Hepatocyte (in vitro differentiated cells): ENCODE measurements around the gene PTPRM. TPM values are rescaled to one million over a fixed set of nuclear protein-coding genes. Genes with fewer than 3 reads are reported as not detected.

Experiments used
- DNase-seq: peaks from one replicate; pipeline ENCODE4 v3.0.0-alpha.2; 2016; ENCODE audit warnings: low spot score
- H2AFZ ChIP-seq: fragments of 200-600 bp; sonication (generic); 2 replicates; pipeline ENCODE4 v1.6.0; 2016; ENCODE audit warnings: antibody characterized with exemption, mild to moderate bottlenecking
- H3K27ac ChIP-seq: fragments of 200-600 bp; sonication (generic); 2 replicates; pipeline ENCODE4 v1.5.1; 2016; ENCODE audit warnings: mild to moderate bottlenecking
- H3K27me3 ChIP-seq: fragments of 200-600 bp; sonication (generic); 2 replicates; pipeline ENCODE4 v1.6.1; 2016
- H3K36me3 ChIP-seq: fragments of 200-600 bp; sonication (generic); replicated peaks from 2 replicates; pipeline ENCODE4 v1.5.1; 2016; ENCODE audit warnings: low read depth; ENCODE audit not compliant: insufficient read depth
- H3K4me1 ChIP-seq: fragments of 200-600 bp; sonication (generic); 2 replicates; pipeline ENCODE4 v1.5.1; 2016; ENCODE audit warnings: mild to moderate bottlenecking, moderate library complexity; ENCODE audit not compliant: insufficient read depth
- H3K4me2 ChIP-seq: fragments of 200-600 bp; sonication (generic); 2 replicates; pipeline ENCODE4 v1.6.0; 2016
- H3K4me3 ChIP-seq: fragments of 200-600 bp; sonication (generic); 2 replicates; pipeline ENCODE4 v1.5.1; 2016; ENCODE audit warnings: mild to moderate bottlenecking
- H3K79me2 ChIP-seq: fragments of 200-600 bp; sonication (generic); 2 replicates; pipeline ENCODE4 v1.6.0; 2017; ENCODE audit warnings: mild to moderate bottlenecking
- H3K9me2 ChIP-seq: fragments of 200-600 bp; sonication (generic); replicated peaks from 2 replicates; pipeline ENCODE4 v1.6.0; 2017; ENCODE audit warnings: mild to moderate bottlenecking; ENCODE audit not compliant: insufficient read depth
- H3K9me3 ChIP-seq: fragments of 200-600 bp; sonication (generic); 2 replicates; pipeline ENCODE4 v1.5.1; 2016; ENCODE audit warnings: low read depth, mild to moderate bottlenecking
- H4K20me1 ChIP-seq: fragments of 200-600 bp; sonication (generic); 2 replicates; pipeline ENCODE4 v1.6.0; 2016; ENCODE audit warnings: mild to moderate bottlenecking; ENCODE audit not compliant: insufficient read depth, poor library complexity, severe bottlenecking
- CTCF ChIP-seq: fragments of 200-600 bp; sonication (generic); IDR thresholded peaks from 2 replicates; pipeline ENCODE4 v1.5.1; 2016; ENCODE audit warnings: antibody characterized with exemption, mild to moderate bottlenecking; ENCODE audit not compliant: poor library complexity
- EZH2 ChIP-seq: fragments of 200-600 bp; sonication (generic); IDR thresholded peaks from 2 replicates; pipeline ENCODE4 v1.6.1; 2016; ENCODE audit warnings: antibody characterized with exemption, mild to moderate bottlenecking, borderline replicate concordance
- EZH2phosphoT487 ChIP-seq: fragments of 200-600 bp; sonication (generic); IDR thresholded peaks from one replicate; pipeline ENCODE4 v1.6.1; 2018; ENCODE audit warnings: antibody characterized with exemption, mild to moderate bottlenecking, low read depth, moderate library complexity; ENCODE audit not compliant: unreplicated experiment, severe bottlenecking
- WGBS: methylation state at CpG from one replicate; pipeline ENCODE4 v1.1.6; 2016; ENCODE audit warnings: low lambda C conversion rate; ENCODE audit errors: missing lambda C conversion rate; 5-methylcytosine and 5-hydroxymethylcytosine counted together
- polyA plus RNA-seq: library from polyadenylated mRNA; unstranded; fragments of >200 nt; fragmentation: Nextera tagmentation; extraction: Ambion mirVana; gene quantifications from 2 replicates; pipeline ENCODE4 v1.2.1, GENCODE V29; 2016
- total RNA-seq: library from RNA; depleted of rRNA; stranded (reverse); fragments of >200 nt; gene quantifications from 2 replicates; pipeline ENCODE4 v1.2.3, GENCODE V29; 2014

PTPRM gene
- total and polyA plus RNA-seq, 2 experiments from 2014 or later = 26.1 to 47.4 TPM

- Histone ChIP-seq H4K20me1 (no peaks in the 10 kb centered on the region), H3K36me3 (no peaks in the 10 kb centered on the region), H2AFZ (no peak overlapping the region), H3K4me3 (no peak overlapping the region), H3K27me3 (no peaks in the 10 kb centered on the region), H3K4me1 (no peaks in the 10 kb centered on the region), H3K9me2 (no peaks in the 10 kb centered on the region), H3K79me2 (peaks cover 2% of the 10 kb centered on the region), H3K9me3 (peaks cover 4% of the 10 kb centered on the region), H3K4me2 (no peak overlapping the region), H3K27ac (no peak overlapping the region)
- no peak for DNase-seq
- WGBS = 69% methylated on average over 1 of the region's 1 CpG
- TF ChIP-seq EZH2phosphoT487 (no peak), CTCF (no peak), EZH2 (no peak)
These were observed 287.9 kb downstream of the PTPRM start for GRCh38 chr18:7855028-7855427.

DNA sequence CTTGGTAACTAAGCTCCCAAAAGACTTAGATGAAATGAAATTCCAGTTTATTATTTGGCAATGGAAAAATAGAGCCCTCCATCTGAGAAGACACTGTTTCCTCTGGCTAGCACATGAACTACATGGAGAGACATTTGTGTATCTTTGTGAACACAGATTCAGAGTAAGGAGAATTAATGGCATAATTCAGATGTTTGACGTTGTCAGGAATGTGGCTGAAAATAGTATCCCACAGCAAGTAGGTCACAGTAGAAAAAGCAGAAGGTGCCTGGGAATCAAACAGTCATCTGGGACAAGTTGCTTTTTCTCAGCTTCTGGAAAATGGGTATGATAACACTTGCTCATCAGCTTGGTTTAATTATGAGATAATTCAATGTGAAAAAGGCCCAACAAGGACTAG lies 288.6 kb downstream of the PTPRM start:
- H3K4me2 ChIP-seq = no peak overlapping the region

GRCh38 chr18:7856116-7856515 lies 289.0 kb downstream of the PTPRM start:
- H3K4me2 ChIP-seq = no peak overlapping the region
- no peaks in the 10 kb centered on the region for H3K4me1 ChIP-seq
- H4K20me1 ChIP-seq = no peaks in the 10 kb centered on the region

More for the DNA sequence above, 288.6 kb downstream of the PTPRM start:
- peaks cover 4% of the 10 kb centered on the region for H3K9me3 ChIP-seq
- peaks cover 2% of the 10 kb centered on the region for H3K79me2 ChIP-seq
- H3K4me3 ChIP-seq = no peak overlapping the region
- no peak overlapping the region for H3K27ac ChIP-seq
- no peaks in the 10 kb centered on the region for H4K20me1 ChIP-seq
- DNase-seq = no peak
- H3K9me2 ChIP-seq = no peaks in the 10 kb centered on the region
- no peaks in the 10 kb centered on the region for H3K27me3 ChIP-seq
- WGBS = 0% methylated on average over 1 of the region's 1 CpG
- H3K4me1 ChIP-seq = no peaks in the 10 kb centered on the region
- no peak overlapping the region for H2AFZ ChIP-seq
- no peaks in the 10 kb centered on the region for H3K36me3 ChIP-seq
- no peak for TF ChIP-seq EZH2phosphoT487
- TF ChIP-seq EZH2 = no peak
- no peak for TF ChIP-seq CTCF

More at GRCh38 chr18:7856116-7856515, 289.0 kb downstream of the PTPRM start:
- H2AFZ ChIP-seq = no peak overlapping the region
- DNase-seq = no peak
- no peaks in the 10 kb centered on the region for H3K27me3 ChIP-seq
- no peak for TF ChIP-seq EZH2
- TF ChIP-seq CTCF = no peak
- TF ChIP-seq EZH2phosphoT487 = no peak
- H3K36me3 ChIP-seq = no peaks in the 10 kb centered on the region
- H3K4me3 ChIP-seq = no peak overlapping the region
- 96% methylated on average over 3 of the region's 3 CpGs for WGBS
- no peaks in the 10 kb centered on the region for H3K9me2 ChIP-seq
- H3K9me3 ChIP-seq = peaks cover 3% of the 10 kb centered on the region
- peaks cover 2% of the 10 kb centered on the region for H3K79me2 ChIP-seq
- no peak overlapping the region for H3K27ac ChIP-seq
